ENCODE data around the gene SLFNL1.

The SLFNL1 gene

GRCh38 chr1:41021526-41022308 is at the start of gene SLFNL1:
SLFNL1 (minus strand) TSS chr1:41021725; CDS start chr1:41020660, 1,065 bp downstream.
- DNase-seq (ENCODE audit: low read depth), result no peak

- DNase-seq (ENCODE audit: low read depth), result no peak
Measured at GRCh38 chr1:41056907-41057306, 35.4 kb upstream of the SLFNL1 start.

- DNase-seq (ENCODE audit: low read depth), result no peak
Measured at GRCh38 chr1:41053316-41053715, 31.8 kb upstream of the SLFNL1 start.

- no peak for DNase-seq (ENCODE audit: low read depth)
Measured at GRCh38 chr1:41051022-41051421, 29.5 kb upstream of the SLFNL1 start.

- DNase-seq (ENCODE audit: low read depth), result no peak
Measured at GRCh38 chr1:41048540-41048939, 27.0 kb upstream of the SLFNL1 start.

- DNase-seq (ENCODE audit: low read depth), result no peak
Measured at GRCh38 chr1:41046347-41046775, 24.8 kb upstream of the SLFNL1 start.

- DNase-seq (ENCODE audit: low read depth), result no peak
Measured at GRCh38 chr1:41045740-41046139, 24.2 kb upstream of the SLFNL1 start.

- no peak for DNase-seq (ENCODE audit: low read depth)
Measured at GRCh38 chr1:41044187-41044586, 22.7 kb upstream of the SLFNL1 start.

- DNase-seq (ENCODE audit: low read depth), result no peak
Measured at GRCh38 chr1:41041614-41042270, 20.2 kb upstream of the SLFNL1 start.

- DNase-seq (ENCODE audit: low read depth), result no peak
Measured at GRCh38 chr1:41038110-41038509, 16.6 kb upstream of the SLFNL1 start.

- DNase-seq (ENCODE audit: low read depth), result no peak
Measured at GRCh38 chr1:41037116-41037903, 15.8 kb upstream of the SLFNL1 start.

GRCh38 chr1:41033272-41033671 is 11.7 kb upstream of the SLFNL1 start:
- no peak for DNase-seq (ENCODE audit: low read depth)

GRCh38 chr1:41032147-41032546 is 10.6 kb upstream of the SLFNL1 start:
- DNase-seq (ENCODE audit: low read depth), result no peak

- DNase-seq (ENCODE audit: low read depth), result no peak
Measured at GRCh38 chr1:41030872-41031616, 9.5 kb upstream of the SLFNL1 start.

GRCh38 chr1:41028034-41028642 is 6.6 kb upstream of the SLFNL1 start:
- DNase-seq (ENCODE audit: low read depth), result no peak

GRCh38 chr1:41025979-41026819 is 4.7 kb upstream of the SLFNL1 start:
- DNase-seq (ENCODE audit: low read depth), result no peak

- DNase-seq (ENCODE audit: low read depth), result no peak
Measured at GRCh38 chr1:41024953-41025352, 3.4 kb upstream of the SLFNL1 start.

- no peak for DNase-seq (ENCODE audit: low read depth)
Measured at GRCh38 chr1:41023279-41023990, 1.9 kb upstream of the SLFNL1 start.

- DNase-seq (ENCODE audit: low read depth), result no peak
Measured at GRCh38 chr1:41022424-41022823, 899 bp upstream of the SLFNL1 start.

GRCh38 chr1:41020654-41021053 is 871 bp downstream of the SLFNL1 start:
- DNase-seq (ENCODE audit: low read depth), result no peak
